ENCODE measurements around the gene PIK3IP1.

Gene PIK3IP1

DNA sequence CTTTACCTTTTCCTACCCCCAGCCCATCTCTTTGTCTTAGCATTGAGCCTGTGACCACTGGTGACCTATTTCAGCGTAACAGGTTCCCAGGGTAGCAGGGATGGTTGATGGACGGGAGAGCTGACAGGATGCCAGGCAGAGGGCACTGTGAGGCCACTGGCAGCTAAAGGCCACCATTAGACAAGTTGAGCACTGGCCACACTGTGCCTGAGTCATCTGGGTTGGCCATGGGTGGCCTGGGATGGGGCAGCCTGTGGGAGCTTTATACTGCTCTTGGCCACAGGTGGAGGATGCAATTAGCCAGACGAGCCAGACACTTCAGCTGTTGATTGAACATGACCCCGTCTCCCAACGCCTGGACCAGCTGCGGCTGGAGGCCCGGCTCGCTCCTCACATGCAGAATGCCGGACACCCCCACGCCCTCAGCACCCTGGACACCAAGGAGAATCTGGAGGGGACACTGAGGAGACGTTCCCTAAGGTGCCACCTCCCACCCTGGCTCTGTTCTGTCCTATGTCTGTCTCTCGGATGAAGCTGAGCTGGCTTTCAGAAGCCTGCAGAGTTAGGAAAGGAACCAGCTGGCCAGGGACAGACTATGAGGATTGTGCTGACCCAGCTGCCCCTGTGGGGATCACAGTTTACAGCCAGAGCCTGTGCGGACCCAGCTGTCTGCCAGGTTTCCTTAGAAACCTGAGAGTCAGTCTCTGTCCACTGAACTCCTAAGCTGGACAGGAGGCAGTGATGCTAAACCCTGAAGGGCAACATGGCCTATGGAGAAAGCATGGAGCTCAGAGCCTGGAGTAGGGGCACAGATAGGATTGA is 29.8 kb downstream of the PIK3IP1 start:
- TF ChIP-seq, protein P1, sequence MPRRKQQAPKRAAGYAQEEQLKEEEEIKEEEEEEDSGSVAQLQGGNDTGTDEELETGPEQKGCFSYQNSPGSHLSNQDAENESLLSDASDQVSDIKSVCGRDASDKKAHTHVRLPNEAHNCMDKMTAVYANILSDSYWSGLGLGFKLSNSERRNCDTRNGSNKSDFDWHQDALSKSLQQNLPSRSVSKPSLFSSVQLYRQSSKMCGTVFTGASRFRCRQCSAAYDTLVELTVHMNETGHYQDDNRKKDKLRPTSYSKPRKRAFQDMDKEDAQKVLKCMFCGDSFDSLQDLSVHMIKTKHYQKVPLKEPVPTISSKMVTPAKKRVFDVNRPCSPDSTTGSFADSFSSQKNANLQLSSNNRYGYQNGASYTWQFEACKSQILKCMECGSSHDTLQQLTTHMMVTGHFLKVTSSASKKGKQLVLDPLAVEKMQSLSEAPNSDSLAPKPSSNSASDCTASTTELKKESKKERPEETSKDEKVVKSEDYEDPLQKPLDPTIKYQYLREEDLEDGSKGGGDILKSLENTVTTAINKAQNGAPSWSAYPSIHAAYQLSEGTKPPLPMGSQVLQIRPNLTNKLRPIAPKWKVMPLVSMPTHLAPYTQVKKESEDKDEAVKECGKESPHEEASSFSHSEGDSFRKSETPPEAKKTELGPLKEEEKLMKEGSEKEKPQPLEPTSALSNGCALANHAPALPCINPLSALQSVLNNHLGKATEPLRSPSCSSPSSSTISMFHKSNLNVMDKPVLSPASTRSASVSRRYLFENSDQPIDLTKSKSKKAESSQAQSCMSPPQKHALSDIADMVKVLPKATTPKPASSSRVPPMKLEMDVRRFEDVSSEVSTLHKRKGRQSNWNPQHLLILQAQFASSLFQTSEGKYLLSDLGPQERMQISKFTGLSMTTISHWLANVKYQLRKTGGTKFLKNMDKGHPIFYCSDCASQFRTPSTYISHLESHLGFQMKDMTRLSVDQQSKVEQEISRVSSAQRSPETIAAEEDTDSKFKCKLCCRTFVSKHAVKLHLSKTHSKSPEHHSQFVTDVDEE (CRISPR knock-in tag; IDR thresholded peaks at IDR 0.05), result no peak
- TF ChIP-seq ZNF565 (CRISPR knock-in tag; conservative IDR thresholded peaks at IDR 0.05; ENCODE audit: low read depth) (no peak), ZNF70 (CRISPR knock-in tag; IDR thresholded peaks at IDR 0.05) (no peak), PATZ1 (CRISPR knock-in tag; IDR thresholded peaks at IDR 0.05; ENCODE audit: borderline replicate concordance) (no peak), OSR1 (CRISPR knock-in tag; IDR thresholded peaks at IDR 0.05) (no peak), ZC3H10 (CRISPR knock-in tag; IDR thresholded peaks at IDR 0.05) (no peak), SNAI2 (CRISPR knock-in tag; IDR thresholded peaks at IDR 0.05) (no peak), TOX (CRISPR knock-in tag; IDR thresholded peaks at IDR 0.05; ENCODE audit: borderline replicate concordance) (no peak)
- ATAC-seq, result no peak

- TF ChIP-seq ZC3H10 (CRISPR knock-in tag; IDR thresholded peaks at IDR 0.05), result no peak
- no peak for TF ChIP-seq CSDC2 (CRISPR knock-in tag; IDR thresholded peaks at IDR 0.05)
- TF ChIP-seq PPARA (CRISPR knock-in tag; IDR thresholded peaks at IDR 0.05; ENCODE audit: borderline replicate concordance), result no peak
- no peak for TF ChIP-seq ZNF565 (CRISPR knock-in tag; conservative IDR thresholded peaks at IDR 0.05; ENCODE audit: low read depth)
- no peak for TF ChIP-seq ISL1 (CRISPR knock-in tag; IDR thresholded peaks at IDR 0.05)
- TF ChIP-seq GLIS3 (CRISPR knock-in tag; IDR thresholded peaks at IDR 0.05), result no peak
- no peak for TF ChIP-seq ESRRG (CRISPR knock-in tag; IDR thresholded peaks at IDR 0.05)
- TF ChIP-seq, protein P2, sequence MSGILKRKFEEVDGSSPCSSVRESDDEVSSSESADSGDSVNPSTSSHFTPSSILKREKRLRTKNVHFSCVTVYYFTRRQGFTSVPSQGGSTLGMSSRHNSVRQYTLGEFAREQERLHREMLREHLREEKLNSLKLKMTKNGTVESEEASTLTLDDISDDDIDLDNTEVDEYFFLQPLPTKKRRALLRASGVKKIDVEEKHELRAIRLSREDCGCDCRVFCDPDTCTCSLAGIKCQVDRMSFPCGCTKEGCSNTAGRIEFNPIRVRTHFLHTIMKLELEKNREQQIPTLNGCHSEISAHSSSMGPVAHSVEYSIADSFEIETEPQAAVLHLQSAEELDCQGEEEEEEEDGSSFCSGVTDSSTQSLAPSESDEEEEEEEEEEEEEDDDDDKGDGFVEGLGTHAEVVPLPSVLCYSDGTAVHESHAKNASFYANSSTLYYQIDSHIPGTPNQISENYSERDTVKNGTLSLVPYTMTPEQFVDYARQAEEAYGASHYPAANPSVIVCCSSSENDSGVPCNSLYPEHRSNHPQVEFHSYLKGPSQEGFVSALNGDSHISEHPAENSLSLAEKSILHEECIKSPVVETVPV (CRISPR knock-in tag; IDR thresholded peaks at IDR 0.05), result no peak
- no peak for TF ChIP-seq OSR1 (CRISPR knock-in tag; IDR thresholded peaks at IDR 0.05)
- TF ChIP-seq BACH2 (CRISPR knock-in tag; IDR thresholded peaks at IDR 0.05; ENCODE audit: borderline replicate concordance), result no peak
- TF ChIP-seq, protein P3, sequence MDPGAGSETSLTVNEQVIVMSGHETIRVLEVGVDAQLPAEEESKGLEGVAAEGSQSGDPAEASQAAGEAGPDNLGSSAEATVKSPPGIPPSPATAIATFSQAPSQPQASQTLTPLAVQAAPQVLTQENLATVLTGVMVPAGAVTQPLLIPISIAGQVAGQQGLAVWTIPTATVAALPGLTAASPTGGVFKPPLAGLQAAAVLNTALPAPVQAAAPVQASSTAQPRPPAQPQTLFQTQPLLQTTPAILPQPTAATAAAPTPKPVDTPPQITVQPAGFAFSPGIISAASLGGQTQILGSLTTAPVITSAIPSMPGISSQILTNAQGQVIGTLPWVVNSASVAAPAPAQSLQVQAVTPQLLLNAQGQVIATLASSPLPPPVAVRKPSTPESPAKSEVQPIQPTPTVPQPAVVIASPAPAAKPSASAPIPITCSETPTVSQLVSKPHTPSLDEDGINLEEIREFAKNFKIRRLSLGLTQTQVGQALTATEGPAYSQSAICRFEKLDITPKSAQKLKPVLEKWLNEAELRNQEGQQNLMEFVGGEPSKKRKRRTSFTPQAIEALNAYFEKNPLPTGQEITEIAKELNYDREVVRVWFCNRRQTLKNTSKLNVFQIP (CRISPR knock-in tag; IDR thresholded peaks at IDR 0.05; ENCODE audit: borderline replicate concordance, low read depth), result no peak
- no peak for TF ChIP-seq ZFP3 (CRISPR knock-in tag; IDR thresholded peaks at IDR 0.05)
- TF ChIP-seq RARB (CRISPR knock-in tag; IDR thresholded peaks at IDR 0.05), result no peak
- TF ChIP-seq PATZ1 (CRISPR knock-in tag; IDR thresholded peaks at IDR 0.05; ENCODE audit: borderline replicate concordance), result no peak
- no peak for ATAC-seq
Measured at GRCh38 chr22:31260474-31260856, 31.8 kb downstream of the PIK3IP1 start.

- no peak for TF ChIP-seq ARNTL (CRISPR knock-in tag; IDR thresholded peaks at IDR 0.05; ENCODE audit: borderline replicate concordance, low read depth)
- TF ChIP-seq PPARA (CRISPR knock-in tag; IDR thresholded peaks at IDR 0.05; ENCODE audit: borderline replicate concordance), result no peak
- no peak for ATAC-seq
Measured at GRCh38 chr22:31259798-31260473, 32.4 kb downstream of the PIK3IP1 start.

All from SK-N-SH treated with all-trans-retinoic acid at 6 μM for 48 hours (cell line).